Upper lobe of left lung (tissue), 4 donors: ENCODE results near the gene ANKS1B.

Source experiments
- POLR2A ChIP-seq, 4 donors: fragments of 450-650 bp; IDR thresholded peaks; one replicate each; pipeline ENCODE4 v1.5.1; 2016 to 2017; ENCODE audit warnings: antibody characterized with exemption in 4 of 4, mild to moderate bottlenecking in 2 of 4
- TF ChIP-seq, protein P1 (sequence below), 6 experiments: fragments of 450-650 bp in 4 of 6; fragments of 200-600 bp in 2 of 6; sonication (generic) in 2 of 6; IDR thresholded peaks; one replicate each; pipeline ENCODE4 v1.5.1; 2016 to 2019; ENCODE audit warnings: antibody characterized with exemption in 6 of 6

DNA sequence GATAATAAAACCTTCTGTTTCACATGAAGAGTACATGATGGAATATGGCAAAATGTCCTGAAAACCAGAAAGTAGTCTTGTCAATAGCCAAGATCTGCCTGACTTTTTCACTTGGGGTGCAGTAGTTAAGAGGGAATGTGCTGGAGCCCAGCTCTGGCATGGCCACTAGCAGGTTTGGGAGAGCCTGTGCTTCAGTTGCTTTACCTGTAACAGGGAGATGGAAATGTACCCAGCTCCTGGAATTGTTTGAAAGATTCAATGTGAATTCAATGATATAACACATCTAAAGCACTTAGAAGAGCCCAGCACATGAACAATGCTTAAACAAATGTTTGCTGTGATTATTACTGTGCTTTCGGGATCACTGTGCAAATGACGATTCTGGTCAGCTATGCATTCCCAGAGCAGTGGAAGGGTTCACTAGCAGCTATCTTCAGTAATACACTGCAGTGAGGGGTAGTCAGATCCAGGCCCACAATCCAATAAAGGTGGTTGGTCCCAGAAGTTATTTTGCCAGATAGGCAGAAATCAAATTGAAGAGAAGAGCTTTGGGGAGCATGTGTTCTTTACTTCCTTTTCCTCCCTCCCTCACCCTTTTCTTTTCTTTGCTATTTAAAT is 1114.7 kb downstream of the ANKS1B start:
- no peak for TF ChIP-seq POLR2A (IDR thresholded peaks at IDR 0.05)
- TF ChIP-seq, protein P1, sequence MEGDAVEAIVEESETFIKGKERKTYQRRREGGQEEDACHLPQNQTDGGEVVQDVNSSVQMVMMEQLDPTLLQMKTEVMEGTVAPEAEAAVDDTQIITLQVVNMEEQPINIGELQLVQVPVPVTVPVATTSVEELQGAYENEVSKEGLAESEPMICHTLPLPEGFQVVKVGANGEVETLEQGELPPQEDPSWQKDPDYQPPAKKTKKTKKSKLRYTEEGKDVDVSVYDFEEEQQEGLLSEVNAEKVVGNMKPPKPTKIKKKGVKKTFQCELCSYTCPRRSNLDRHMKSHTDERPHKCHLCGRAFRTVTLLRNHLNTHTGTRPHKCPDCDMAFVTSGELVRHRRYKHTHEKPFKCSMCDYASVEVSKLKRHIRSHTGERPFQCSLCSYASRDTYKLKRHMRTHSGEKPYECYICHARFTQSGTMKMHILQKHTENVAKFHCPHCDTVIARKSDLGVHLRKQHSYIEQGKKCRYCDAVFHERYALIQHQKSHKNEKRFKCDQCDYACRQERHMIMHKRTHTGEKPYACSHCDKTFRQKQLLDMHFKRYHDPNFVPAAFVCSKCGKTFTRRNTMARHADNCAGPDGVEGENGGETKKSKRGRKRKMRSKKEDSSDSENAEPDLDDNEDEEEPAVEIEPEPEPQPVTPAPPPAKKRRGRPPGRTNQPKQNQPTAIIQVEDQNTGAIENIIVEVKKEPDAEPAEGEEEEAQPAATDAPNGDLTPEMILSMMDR (IDR thresholded peaks at IDR 0.05), result no peak
